Calu3 (cell line): ENCODE measurements around the gene MATR3. TPM values are rescaled to one million over a fixed set of nuclear protein-coding genes. Genes with fewer than 3 reads are reported as not detected.

Experiments
- BruUV-seq: library from RNA; stranded (reverse); fragments of 400-500 nt; replicated peaks from 2 replicates; lab custom pipeline; 2021; lab: Mats Ljungman, UMichigan
- CTCF ChIA-PET: fragments of 300-600 bp; sonication (Branson Sonifier 250); formaldehyde crosslinking; loops from one replicate; lab custom pipeline; 2022; ENCODE audit warnings: antibody characterized with exemption; lab: Charles Lee
- DNase-seq: peaks from one replicate; pipeline ENCODE4 v3.0.0; 2022
- H3K27ac Mint-ChIP-seq: one replicate; pipeline ENCODE4 v1.8.0; 2022; ENCODE audit warnings: mixed read lengths; ENCODE audit not compliant: unreplicated experiment
- H3K27me3 Mint-ChIP-seq: one replicate; pipeline ENCODE4 v1.8.0; 2022; ENCODE audit warnings: mixed read lengths; ENCODE audit not compliant: unreplicated experiment
- H3K36me3 Mint-ChIP-seq: one replicate; pipeline ENCODE4 v1.8.0; 2022; ENCODE audit warnings: mild to moderate bottlenecking, moderate library complexity, mixed read lengths; ENCODE audit not compliant: insufficient read depth, unreplicated experiment
- H3K4me1 Mint-ChIP-seq: one replicate; pipeline ENCODE4 v1.8.0; 2022; ENCODE audit warnings: mild to moderate bottlenecking, low read depth, mixed read lengths; ENCODE audit not compliant: unreplicated experiment
- H3K4me3 Mint-ChIP-seq: one replicate; pipeline ENCODE4 v1.8.0; 2022; ENCODE audit warnings: mild to moderate bottlenecking, low read depth, moderate library complexity, mixed read lengths; ENCODE audit not compliant: unreplicated experiment
- H3K9me3 Mint-ChIP-seq: one replicate; pipeline ENCODE4 v1.8.0; 2022; ENCODE audit warnings: low read depth, mixed read lengths; ENCODE audit not compliant: unreplicated experiment
- intact Hi-C: fragments of 100-400 bp; cut with micrococcal nuclease; formaldehyde crosslinking; loops from one replicate; pipeline ENCODE4 v1.10.0; 2022; ENCODE audit not compliant: unreplicated experiment
- total RNA-seq: library from RNA; stranded (reverse); gene quantifications from 2 replicates; pipeline ENCODE4 v1.2.3, GENCODE V29; 2022
- TF ChIP-seq, protein P1 (sequence below): fragments of 200-600 bp; IDR thresholded peaks from one replicate; pipeline ENCODE4 v1.8.0; 2022; ENCODE audit warnings: antibody characterized with exemption; ENCODE audit not compliant: unreplicated experiment

Gene MATR3
- total RNA-seq, 1 experiment from 2014 or later: 230 TPM

DNA sequence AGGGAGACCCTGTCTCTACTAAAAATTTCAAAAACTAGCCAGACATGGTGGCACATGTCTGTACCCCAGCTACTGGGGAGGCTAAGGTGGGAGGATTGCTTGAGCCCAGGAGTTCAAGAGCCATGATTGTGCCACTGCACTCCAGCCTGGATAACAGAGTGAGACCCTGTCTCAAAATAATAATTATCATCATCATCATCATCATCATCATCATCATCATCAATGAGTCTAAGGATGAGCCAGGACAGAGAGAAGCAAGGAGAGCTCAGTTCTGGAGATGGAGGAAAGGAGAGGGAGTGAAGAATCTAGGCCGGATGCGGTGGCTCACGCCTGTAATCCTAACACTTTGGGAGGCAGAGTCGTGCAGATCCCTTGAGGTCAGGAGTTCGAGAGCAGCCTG lies 36.7 kb upstream of the MATR3 start:
- TF ChIP-seq, protein P1, sequence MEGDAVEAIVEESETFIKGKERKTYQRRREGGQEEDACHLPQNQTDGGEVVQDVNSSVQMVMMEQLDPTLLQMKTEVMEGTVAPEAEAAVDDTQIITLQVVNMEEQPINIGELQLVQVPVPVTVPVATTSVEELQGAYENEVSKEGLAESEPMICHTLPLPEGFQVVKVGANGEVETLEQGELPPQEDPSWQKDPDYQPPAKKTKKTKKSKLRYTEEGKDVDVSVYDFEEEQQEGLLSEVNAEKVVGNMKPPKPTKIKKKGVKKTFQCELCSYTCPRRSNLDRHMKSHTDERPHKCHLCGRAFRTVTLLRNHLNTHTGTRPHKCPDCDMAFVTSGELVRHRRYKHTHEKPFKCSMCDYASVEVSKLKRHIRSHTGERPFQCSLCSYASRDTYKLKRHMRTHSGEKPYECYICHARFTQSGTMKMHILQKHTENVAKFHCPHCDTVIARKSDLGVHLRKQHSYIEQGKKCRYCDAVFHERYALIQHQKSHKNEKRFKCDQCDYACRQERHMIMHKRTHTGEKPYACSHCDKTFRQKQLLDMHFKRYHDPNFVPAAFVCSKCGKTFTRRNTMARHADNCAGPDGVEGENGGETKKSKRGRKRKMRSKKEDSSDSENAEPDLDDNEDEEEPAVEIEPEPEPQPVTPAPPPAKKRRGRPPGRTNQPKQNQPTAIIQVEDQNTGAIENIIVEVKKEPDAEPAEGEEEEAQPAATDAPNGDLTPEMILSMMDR: no peak
- intact Hi-C loops: no loop called here
- DNase-seq: no peak
- Mint-ChIP-seq H3K27me3 (peaks cover 37% of the 10 kb centered on the region), H3K4me1 (peaks cover 3% of the 10 kb centered on the region), H3K9me3 (no peaks in the 10 kb centered on the region), H3K27ac (no peak overlapping the region), H3K36me3 (no peaks in the 10 kb centered on the region), H3K4me3 (no peak overlapping the region)
- BruUV-seq: no TSS peak
- CTCF ChIA-PET: no interaction called here

DNA sequence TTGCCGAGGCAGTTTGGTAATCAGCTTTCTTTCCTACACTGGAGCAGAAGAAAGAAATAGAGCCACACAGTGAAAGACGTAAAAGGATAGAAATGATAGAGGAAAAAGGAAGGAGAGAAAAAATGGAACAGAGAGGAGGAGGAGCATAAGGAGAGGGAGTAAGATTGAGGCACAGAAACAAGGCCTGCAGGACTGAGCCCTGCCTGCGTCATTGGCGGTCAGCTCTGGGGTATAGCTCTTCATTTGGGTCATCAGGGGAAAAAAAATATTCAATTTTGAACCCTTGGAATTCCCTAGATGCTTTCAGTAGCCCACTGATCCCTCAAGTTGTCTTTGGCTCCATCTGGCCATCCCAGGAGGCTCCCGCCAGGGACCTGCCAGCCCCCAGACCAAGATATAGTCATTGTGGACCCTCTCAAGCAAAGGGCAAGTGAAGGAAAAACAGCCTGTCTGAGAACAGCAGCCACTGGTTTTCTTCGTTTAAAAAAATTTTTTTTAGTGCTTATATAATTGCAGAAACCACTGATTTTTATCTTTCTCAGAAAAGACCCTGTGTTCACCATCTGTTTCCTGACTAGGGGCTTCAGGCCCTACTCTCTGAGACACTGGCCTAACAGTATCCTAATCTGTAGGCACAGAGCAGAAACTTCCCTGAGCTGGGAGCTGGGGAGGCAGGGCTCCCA lies 31.3 kb upstream of the MATR3 start:
- no peaks in the 10 kb centered on the region for H3K36me3 Mint-ChIP-seq
- H3K4me1 Mint-ChIP-seq: peaks cover 8% of the 10 kb centered on the region
- CTCF ChIA-PET: interaction anchor here (0.6 to 1.9 kb wide), 12 partner anchors 11 to 683 kb away, joined by 3 to 11 read pairs (median 4); no protein-coding TSS in a partner anchor
- TF ChIP-seq, protein P1: no peak
- no peak overlapping the region for H3K4me3 Mint-ChIP-seq
- no peak overlapping the region for H3K27ac Mint-ChIP-seq
- no peak for DNase-seq
- intact Hi-C loops: loop anchor here (1.0 to 5.0 kb wide), 2 partner anchors 620 to 683 kb away; no protein-coding TSS in a partner anchor
- no TSS peak for BruUV-seq
- peaks cover 37% of the 10 kb centered on the region for H3K27me3 Mint-ChIP-seq
- no peaks in the 10 kb centered on the region for H3K9me3 Mint-ChIP-seq

DNA sequence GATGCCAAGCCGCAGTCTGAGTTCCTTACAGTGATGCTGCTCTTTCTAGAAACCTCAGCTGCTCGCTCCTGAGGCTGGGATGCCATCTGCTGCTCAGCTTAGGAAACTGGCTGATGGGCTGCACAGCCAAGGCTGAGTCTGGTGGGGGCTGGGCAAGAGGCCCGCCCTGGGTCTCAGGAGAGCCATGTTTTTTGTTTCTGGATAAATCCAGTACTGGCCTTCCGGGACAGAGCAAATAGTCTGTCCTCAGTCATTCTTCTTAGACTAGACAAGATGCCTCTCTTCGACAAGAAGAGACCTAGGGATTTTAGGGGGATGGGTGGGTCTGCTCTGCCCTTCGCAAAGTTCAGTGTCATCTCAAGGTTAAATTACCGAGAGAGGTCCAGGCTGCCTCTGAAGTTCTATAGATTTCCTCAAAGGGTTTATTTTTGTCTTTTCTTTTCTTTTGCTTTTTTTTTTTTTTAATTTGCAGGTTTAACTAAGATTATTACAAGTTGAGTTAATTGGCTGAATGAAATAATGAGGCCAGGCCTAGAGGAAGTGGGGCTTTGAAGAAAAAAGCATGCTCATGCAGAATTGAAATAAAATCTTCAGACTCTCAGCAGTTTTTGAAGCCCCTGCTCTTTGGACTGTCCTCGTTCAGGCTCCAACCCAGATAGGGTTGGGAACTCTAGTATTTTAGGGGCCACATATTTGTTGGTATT lies 30.6 kb upstream of the MATR3 start:
- CTCF ChIA-PET: interaction anchor here (0.6 to 1.9 kb wide), 12 partner anchors 10 to 684 kb away, joined by 3 to 11 read pairs (median 4); no protein-coding TSS in a partner anchor
- no peak overlapping the region for H3K4me3 Mint-ChIP-seq
- H3K27me3 Mint-ChIP-seq: peaks cover 34% of the 10 kb centered on the region
- TF ChIP-seq, protein P1: peak; percentile 75
- no peaks in the 10 kb centered on the region for H3K36me3 Mint-ChIP-seq
- no peak overlapping the region for H3K27ac Mint-ChIP-seq
- BruUV-seq: no TSS peak
- intact Hi-C loops: loop anchor here (1.0 to 5.0 kb wide), 2 partner anchors 621 to 684 kb away; no protein-coding TSS in a partner anchor
- peak; percentile 92 for DNase-seq
- H3K9me3 Mint-ChIP-seq: no peaks in the 10 kb centered on the region
- H3K4me1 Mint-ChIP-seq: peaks cover 8% of the 10 kb centered on the region

DNA sequence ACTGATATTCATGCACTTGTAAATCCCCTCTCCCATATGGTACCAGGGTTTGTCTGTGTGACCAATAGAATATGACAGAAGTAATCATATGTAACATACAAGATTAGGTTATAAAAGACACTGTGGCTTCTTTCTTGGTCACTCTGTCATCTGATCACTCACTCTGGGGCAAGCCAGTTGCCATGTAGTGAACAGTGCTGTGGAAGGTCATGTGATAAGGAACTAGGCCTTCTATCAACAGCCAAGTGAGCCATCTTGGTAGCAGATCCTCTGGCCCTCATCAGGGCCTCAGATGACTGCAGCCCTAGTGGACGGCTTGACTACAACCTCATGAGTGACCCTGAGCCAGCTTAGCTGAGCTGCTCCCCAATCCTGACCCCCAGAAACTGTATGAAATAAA lies 30.0 kb upstream of the MATR3 start:
- CTCF ChIA-PET: no interaction called here
- intact Hi-C loops: loop anchor here (5.0 kb wide), 1 partner anchor 621 kb away; no protein-coding TSS in a partner anchor
- Mint-ChIP-seq H3K36me3 (no peaks in the 10 kb centered on the region), H3K4me1 (peaks cover 8% of the 10 kb centered on the region), H3K27me3 (peaks cover 28% of the 10 kb centered on the region), H3K9me3 (no peaks in the 10 kb centered on the region), H3K27ac (no peak overlapping the region), H3K4me3 (no peak overlapping the region)
- no peak for DNase-seq
- TF ChIP-seq, protein P1: no peak
- no TSS peak for BruUV-seq
